OCI-LY3 (cell line): ENCODE measurements around the gene METTL6.

ENCODE experiments used
- EZH2phosphoT487 ChIP-seq: fragments of 200-600 bp; shearing (Covaris generic); IDR thresholded peaks from 2 replicates; pipeline ENCODE4 v1.6.1; 2018; ENCODE audit warnings: antibody characterized with exemption, mixed run types, low read depth
- TF ChIP-seq, protein P1 (sequence below): fragments of 200-600, 300-600 bp; sonication (generic); IDR thresholded peaks from 2 replicates; pipeline ENCODE4 v1.5.1; 2014; ENCODE audit warnings: antibody characterized with exemption, low read length, low read depth

DNA sequence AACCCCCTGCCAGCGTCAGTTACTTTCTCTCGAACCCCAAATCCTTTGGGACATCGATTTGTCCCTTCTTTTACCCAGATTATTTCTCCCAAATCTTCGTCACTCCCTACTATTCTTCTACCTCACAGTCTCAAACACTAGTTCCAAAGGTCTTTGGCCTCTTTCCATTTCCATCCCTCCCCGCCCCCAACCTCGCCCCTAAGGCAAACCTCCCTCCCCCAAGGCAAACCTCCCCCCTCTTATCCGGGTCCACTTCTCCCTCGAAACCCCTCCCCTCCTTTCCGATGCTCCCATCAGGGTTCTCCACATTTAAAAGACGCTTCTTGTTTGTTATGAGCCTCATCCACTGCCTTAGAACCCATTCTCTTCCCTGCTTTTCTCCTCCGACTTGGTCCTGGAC lies 637 bp upstream of the METTL6 start:
- TF ChIP-seq, protein P1, sequence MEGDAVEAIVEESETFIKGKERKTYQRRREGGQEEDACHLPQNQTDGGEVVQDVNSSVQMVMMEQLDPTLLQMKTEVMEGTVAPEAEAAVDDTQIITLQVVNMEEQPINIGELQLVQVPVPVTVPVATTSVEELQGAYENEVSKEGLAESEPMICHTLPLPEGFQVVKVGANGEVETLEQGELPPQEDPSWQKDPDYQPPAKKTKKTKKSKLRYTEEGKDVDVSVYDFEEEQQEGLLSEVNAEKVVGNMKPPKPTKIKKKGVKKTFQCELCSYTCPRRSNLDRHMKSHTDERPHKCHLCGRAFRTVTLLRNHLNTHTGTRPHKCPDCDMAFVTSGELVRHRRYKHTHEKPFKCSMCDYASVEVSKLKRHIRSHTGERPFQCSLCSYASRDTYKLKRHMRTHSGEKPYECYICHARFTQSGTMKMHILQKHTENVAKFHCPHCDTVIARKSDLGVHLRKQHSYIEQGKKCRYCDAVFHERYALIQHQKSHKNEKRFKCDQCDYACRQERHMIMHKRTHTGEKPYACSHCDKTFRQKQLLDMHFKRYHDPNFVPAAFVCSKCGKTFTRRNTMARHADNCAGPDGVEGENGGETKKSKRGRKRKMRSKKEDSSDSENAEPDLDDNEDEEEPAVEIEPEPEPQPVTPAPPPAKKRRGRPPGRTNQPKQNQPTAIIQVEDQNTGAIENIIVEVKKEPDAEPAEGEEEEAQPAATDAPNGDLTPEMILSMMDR = no peak
- no peak for TF ChIP-seq EZH2phosphoT487
